ENCODE results near the gene HSD3B7. TPM values are rescaled to one million over a fixed set of nuclear protein-coding genes. Genes with fewer than 3 reads are reported as not detected.

HSD3B7 gene
- total and polyA plus RNA-seq, 2 of the 8 experiments (the other 6 are each of a cell fraction or from before 2014, with no cell fraction given): 2.9 to 6.6 TPM

GRCh38 chr16:31032736-31033708, 48.0 kb downstream of the HSD3B7 start, which contains the start of gene STX4 (continued):
- TF ChIP-seq CTCF (IDR thresholded peaks at IDR 0.05; ENCODE audit: control extremely low read depth in 1 of 3, insufficient read depth in 1 of 3, low read depth in 1 of 3, low read length in 3 of 3) (no peak), SP2 (IDR thresholded peaks at IDR 0.05; ENCODE audit: low read length) (no peak), USF2 (IDR thresholded peaks at IDR 0.05; ENCODE audit: low read length) (peak; percentile 99), MAFK (IDR thresholded peaks at IDR 0.05; ENCODE audit: low read depth, low read length) (no peak), BACH1 (IDR thresholded peaks at IDR 0.05; ENCODE audit: low read length) (no peak), YY1 (IDR thresholded peaks at IDR 0.05; ENCODE audit: low read depth, low read length) (no peak), NANOG (IDR thresholded peaks at IDR 0.05; ENCODE audit: insufficient read depth, low read depth, low read length, poor library complexity, severe bottlenecking) (no peak), ASH2L (IDR thresholded peaks at IDR 0.05; ENCODE audit: low read length) (peak; percentile 46), RBBP5 (IDR thresholded peaks at IDR 0.05; ENCODE audit: borderline replicate concordance, low read depth, low read length) (no peak), CBX5 (IDR thresholded peaks at IDR 0.05; ENCODE audit: low read depth, low read length) (no peak), ATF2 (IDR thresholded peaks at IDR 0.05; ENCODE audit: low read length) (peak; percentile 89; the same call in 1 of the 2 replicates), CEBPB (IDR thresholded peaks at IDR 0.05; ENCODE audit: low read depth, low read length) (no peak), E2F6 (IDR thresholded peaks at IDR 0.05) (peak; percentile 88), RXRA (IDR thresholded peaks at IDR 0.05; ENCODE audit: insufficient read depth, low read depth, low read length) (no peak), CBX8 (IDR thresholded peaks at IDR 0.05; ENCODE audit: borderline replicate concordance, low read depth, low read length) (no peak), SRF (IDR thresholded peaks at IDR 0.05; ENCODE audit: low read depth, low read length) (no peak), HDAC2 (IDR thresholded peaks at IDR 0.05; ENCODE audit: borderline replicate concordance in 1 of 2, low read depth in 2 of 2, low read length in 2 of 2) (peak in 1 of 2 experiments; percentile 76; a peak in 2 of 4 replicates)

Data from H1 (cell line).